GM12878 (cell line): ENCODE data around the gene POFUT1. TPM values are rescaled to one million over a fixed set of nuclear protein-coding genes. Genes with fewer than 3 reads are reported as not detected.

Source experiments
- ATAC-seq: fragments of 200-7000 bp; cut with Tn5 transposase; 3 replicates; pipeline ENCODE4 v1.9.1; 2020; ENCODE audit warnings: mild to moderate bottlenecking, moderate library complexity
- BruUV-seq: library from RNA; stranded (reverse); fragments of 400-500 nt; replicated peaks from 2 replicates; lab custom pipeline; 2021; lab: Mats Ljungman, UMichigan
- CTCF ChIA-PET: fragments of 300-600 bp; sonication (Branson Sonifier 250); formaldehyde crosslinking; extraction: SDS; loops from one replicate; lab custom pipeline; 2021; ENCODE audit warnings: inconsistent platforms; lab: Yijun Ruan, JAX
- POLR2A ChIA-PET: fragments of 350-600 bp; formaldehyde crosslinking; extraction: SDS; loops from one replicate; lab custom pipeline; 2021; ENCODE audit warnings: inconsistent platforms; lab: Charles Lee
- RAD21 ChIA-PET: fragments of 300-600 bp; sonication (Branson Sonifier 250); formaldehyde crosslinking; loops from one replicate; lab custom pipeline; 2023; ENCODE audit warnings: antibody characterized with exemption; ENCODE audit not compliant: unreplicated experiment; lab: Charles Lee
- SMC1A ChIA-PET: fragments of 300-600 bp; sonication (Branson Sonifier 250); formaldehyde crosslinking; loops from one replicate; lab custom pipeline; 2023; ENCODE audit not compliant: unreplicated experiment, uncharacterized antibody; lab: Charles Lee
- DNase-seq: peaks from one replicate; pipeline ENCODE4 v3.0.0-alpha.2; 2011; ENCODE audit warnings: low read depth, low spot score
- FAIRE-seq: peaks from 3 replicates; lab custom pipeline; 2011; peaks lifted over from hg19 to GRCh38; lab: Jason Lieb, UNC
- H2AFZ ChIP-seq: 2 replicates; pipeline ENCODE4 v1.6.0; 2011; ENCODE audit warnings: low read depth, low read length, control low read depth; ENCODE audit not compliant: control insufficient read depth
- H3K27ac ChIP-seq: 2 replicates; pipeline ENCODE4 v1.5.1; 2011; ENCODE audit warnings: control low read depth; ENCODE audit not compliant: control insufficient read depth, insufficient read depth
- H3K27me3 ChIP-seq, 2 experiments: replicated peaks in 1 of 2; 2 replicates each; pipeline versions ENCODE4 v1.6.0 to v1.6.1; 2011; ENCODE audit warnings: low read length in 1 of 2; ENCODE audit not compliant: control insufficient read depth in 2 of 2, insufficient read depth in 2 of 2
- H3K36me3 ChIP-seq, 2 experiments: 2 replicates each; pipeline ENCODE4 v1.5.1; 2011; ENCODE audit warnings: low read length in 1 of 2; ENCODE audit not compliant: control insufficient read depth in 2 of 2, insufficient read depth in 2 of 2
- H3K4me1 ChIP-seq: 2 replicates; pipeline ENCODE4 v1.6.1; 2011; ENCODE audit warnings: mild to moderate bottlenecking, low read length, moderate library complexity, mixed read lengths; ENCODE audit not compliant: control insufficient read depth, insufficient read depth
- H3K4me2 ChIP-seq: 2 replicates; pipeline ENCODE4 v1.6.0; 2011; ENCODE audit warnings: control low read depth; ENCODE audit not compliant: control insufficient read depth, insufficient read depth
- H3K4me3 ChIP-seq: fragments of 200-600 bp; sonication (generic); 2 replicates; pipeline ENCODE4 v1.5.1; 2016
- H3K79me2 ChIP-seq: 2 replicates; pipeline ENCODE4 v1.6.0; 2011; ENCODE audit warnings: low read length; ENCODE audit not compliant: control insufficient read depth, insufficient read depth
- H3K9ac ChIP-seq: 2 replicates; pipeline ENCODE4 v1.8.0; 2011; ENCODE audit warnings: low read length, control low read depth, mixed read lengths; ENCODE audit not compliant: control insufficient read depth, insufficient read depth
- H3K9me3 ChIP-seq: replicated peaks from 3 replicates; pipeline ENCODE4 v1.5.1; 2011; ENCODE audit warnings: mild to moderate bottlenecking, low read length; ENCODE audit not compliant: control insufficient read depth, insufficient read depth
- H4K20me1 ChIP-seq: 2 replicates; pipeline ENCODE4 v1.6.0; 2011; ENCODE audit not compliant: control insufficient read depth, insufficient read depth
- KAT2A ChIP-seq: conservative IDR thresholded peaks from 2 replicates; pipeline ENCODE4 v1.6.1; 2011; ENCODE audit warnings: low read depth, low read length; ENCODE audit not compliant: control insufficient read depth
- RAD51 ChIP-seq: fragments of 450-650 bp; IDR thresholded peaks from 2 replicates; pipeline ENCODE4 v1.6.1; 2016; ENCODE audit warnings: moderate library complexity, mild to moderate bottlenecking, inconsistent platforms
- SMAD1 ChIP-seq: fragments of 450-650 bp; IDR thresholded peaks from 2 replicates; pipeline ENCODE4 v1.6.1; 2018; ENCODE audit warnings: mild to moderate bottlenecking, low read depth; ENCODE audit not compliant: partially characterized antibody
- STAT3 ChIP-seq: IDR thresholded peaks from 2 replicates; pipeline ENCODE4 v1.6.1; 2011; ENCODE audit warnings: low read depth, low read length, improper control_type of control experiment
- TARDBP ChIP-seq: IDR thresholded peaks from 2 replicates; pipeline ENCODE4 v1.6.1; 2016; ENCODE audit warnings: borderline replicate concordance
- WRNIP1 ChIP-seq: IDR thresholded peaks from 2 replicates; pipeline ENCODE4 v1.6.1; 2011; ENCODE audit warnings: low read depth, low read length, improper control_type of control experiment, borderline replicate concordance
- ZNF217 ChIP-seq: fragments of 450-650 bp; IDR thresholded peaks from 2 replicates; pipeline ENCODE4 v1.6.1; 2017; ENCODE audit warnings: antibody characterized with exemption, mild to moderate bottlenecking
- WGBS: methylation state at CpG from one replicate; pipeline ENCODE4 v1.1.6; 2016; ENCODE audit warnings: low lambda C conversion rate; ENCODE audit not compliant: insufficient replicate concordance, insufficient coverage; ENCODE audit errors: missing lambda C conversion rate; 5-methylcytosine and 5-hydroxymethylcytosine counted together
- in situ Hi-C: fragments of 300-500 bp; cut with MboI; formaldehyde crosslinking; loops from 9 replicates; pipeline ENCODE4 v1.14.3; 2018; ENCODE audit warnings: mixed read lengths
- intact Hi-C: fragments of 100-400 bp; cut with micrococcal nuclease; formaldehyde crosslinking; loops from one replicate; pipeline ENCODE4 v1.14.2; 2022; ENCODE audit not compliant: unreplicated experiment
- polyA plus RNA-seq, 11 experiments: library from polyadenylated mRNA; depleted of rRNA in 4 of 11; unstranded in 6 of 11; stranded (reverse) in 5 of 11; fragments of >200 nt; fragmentation: Nextera tagmentation in 4 of 11; fragmentation: Illumina TruSeq in 1 of 11; extraction: Ambion mirVana in 4 of 11; extraction: Trizol in 1 of 11; gene quantifications; 1 replicate in 1 of 11; 2 replicates in 10 of 11; pipeline versions ENCODE4 v1.2.1 to v1.2.3, GENCODE V29; 2011 to 2016; ENCODE audit warnings: inconsistent platforms in 2 of 11, missing spikeins in 2 of 11, low read depth in 1 of 11
- total RNA-seq, 4 experiments: library from RNA; depleted of rRNA in 3 of 4; stranded (reverse); fragments of >200 nt in 3 of 4; fragmentation: Illumina TruSeq in 1 of 4; extraction: Trizol in 1 of 4; gene quantifications; 2 replicates each; pipeline versions ENCODE4 v1.2.1 to v1.2.3, GENCODE V29; 2013 to 2021
- TF ChIP-seq, protein P1 (sequence below): IDR thresholded peaks from 2 replicates; pipeline ENCODE4 v1.6.1; 2012; ENCODE audit warnings: low read depth, low read length, improper control_type of control experiment

POFUT1 gene
- total and polyA plus RNA-seq, 10 of the 15 experiments (the other 5 are each of a cell fraction or from before 2014, with no cell fraction given), result 2.6 to 33.4 (median 23.1) TPM

GRCh38 chr20:32159766-32160221, 47.9 kb upstream of the POFUT1 start (continued):
- no peak for TF ChIP-seq ZNF217

DNA sequence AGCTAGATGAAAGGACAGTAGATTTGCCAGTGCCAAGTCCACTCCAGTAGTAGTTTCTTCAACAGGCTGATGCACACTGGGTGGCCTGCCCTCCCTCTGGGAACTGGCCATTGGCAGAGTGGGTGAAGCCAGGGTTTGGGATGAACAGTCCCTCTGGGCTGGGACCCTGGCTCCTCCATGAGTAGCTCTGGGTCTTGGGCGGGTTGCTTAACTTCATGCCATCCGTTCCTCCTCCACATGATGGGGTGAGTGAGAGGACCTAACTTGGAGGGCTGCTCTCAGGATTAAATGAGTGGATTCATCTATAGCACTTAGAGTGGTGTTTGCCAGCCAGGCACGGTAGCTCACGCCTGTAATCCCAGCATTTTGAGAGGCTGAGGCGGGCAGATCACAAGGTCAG, 47.3 kb upstream of the POFUT1 start:
- H3K36me3 ChIP-seq, result peaks cover 21 to 28% of the 10 kb centered on the region in 2 experiments
- TF ChIP-seq TARDBP, result no peak
- no peak for TF ChIP-seq STAT3
- TF ChIP-seq WRNIP1, result no peak
- no peak for TF ChIP-seq RAD51
- TF ChIP-seq KAT2A, result no peak
- TF ChIP-seq, protein P1, sequence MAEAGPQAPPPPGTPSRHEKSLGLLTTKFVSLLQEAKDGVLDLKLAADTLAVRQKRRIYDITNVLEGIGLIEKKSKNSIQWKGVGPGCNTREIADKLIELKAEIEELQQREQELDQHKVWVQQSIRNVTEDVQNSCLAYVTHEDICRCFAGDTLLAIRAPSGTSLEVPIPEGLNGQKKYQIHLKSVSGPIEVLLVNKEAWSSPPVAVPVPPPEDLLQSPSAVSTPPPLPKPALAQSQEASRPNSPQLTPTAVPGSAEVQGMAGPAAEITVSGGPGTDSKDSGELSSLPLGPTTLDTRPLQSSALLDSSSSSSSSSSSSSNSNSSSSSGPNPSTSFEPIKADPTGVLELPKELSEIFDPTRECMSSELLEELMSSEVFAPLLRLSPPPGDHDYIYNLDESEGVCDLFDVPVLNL, result no peak
- no peak for TF ChIP-seq SMAD1
- H3K4me1 ChIP-seq, result peaks cover 3% of the 10 kb centered on the region
- H3K9ac ChIP-seq, result no peak overlapping the region
- intact Hi-C loops, result no loop called here
- FAIRE-seq (no peak), DNase-seq (no peak), ATAC-seq (no peak)
- RAD21 ChIA-PET, result no interaction called here
- no peaks in the 10 kb centered on the region for H3K9me3 ChIP-seq
- H3K27ac ChIP-seq, result no peak overlapping the region
- POLR2A ChIA-PET, result no interaction called here
- CTCF ChIA-PET, result no interaction called here
- in situ Hi-C loops, result no loop called here
- no peak overlapping the region for H3K4me3 ChIP-seq
- no TSS peak for BruUV-seq
- no peaks in the 10 kb centered on the region for H4K20me1 ChIP-seq
- H3K27me3 ChIP-seq, result no peaks in the 10 kb centered on the region
- H2AFZ ChIP-seq, result no peak overlapping the region
- SMC1A ChIA-PET, result no interaction called here
- H3K4me2 ChIP-seq, result no peak overlapping the region
- H3K79me2 ChIP-seq, result no peaks in the 10 kb centered on the region
- 97% methylated on average over 5 of the region's 5 CpGs for WGBS
